Pancreas (tissue), 10 donors: ENCODE results near the gene USP10. TPM values are rescaled to one million over a fixed set of nuclear protein-coding genes. Genes with fewer than 3 reads are reported as not detected.

Experiments used
- ATAC-seq, 4 donors: fragments of 200-7000 bp; cut with Tn5 transposase; one replicate each; pipeline versions ENCODE4 v1.8.0 to v1.9.1; 2020; ENCODE audit warnings: mild to moderate bottlenecking in 4 of 4, moderate library complexity in 4 of 4
- DNase-seq, 6 donors: peaks; one replicate each; pipeline ENCODE4 v3.0.0-alpha.2; 2020
- FAIRE-seq: peaks from 2 replicates; lab custom pipeline; 2012; peaks lifted over from hg19 to GRCh38; lab: Jason Lieb, UNC
- H3K27ac ChIP-seq, 4 donors: fragments of 200-600 bp; sonication (generic); 1 replicate in 3 of 4; 2 replicates in 1 of 4; pipeline versions ENCODE4 v1.5.0 to v1.8.0; 2020
- H3K27me3 ChIP-seq, 4 donors: fragments of 200-600 bp; one replicate each; pipeline ENCODE4 v1.8.0; 2021
- H3K36me3 ChIP-seq, 3 donors: fragments of 200-600 bp; sonication (generic) in 1 of 3; one replicate each; pipeline versions ENCODE4 v1.5.0 to v1.8.0; 2020 to 2021
- H3K4me1 ChIP-seq, 3 donors: fragments of 200-600 bp; one replicate each; pipeline ENCODE4 v1.8.0; 2021
- H3K4me3 ChIP-seq, 4 donors: fragments of 200-600 bp; sonication (generic) in 2 of 4; one replicate each; pipeline versions ENCODE4 v1.5.0 to v1.8.0; 2020 to 2021
- H3K9me3 ChIP-seq, 4 donors: fragments of 200-600 bp; one replicate each; pipeline ENCODE4 v1.8.0; 2021
- CTCF ChIP-seq, 4 donors: fragments of 200-600 bp; sonication (generic) in 3 of 4; IDR thresholded peaks; one replicate each; pipeline versions ENCODE4 v1.5.0 to v1.8.0; 2021; ENCODE audit warnings: antibody characterized with exemption in 4 of 4
- WGBS, 2 donors: extraction: QIAGEN DNeasy Blood & Tissue Kit; methylation state at CpG; one replicate each; pipeline ENCODE4 v1.1.7; 2013; 5-methylcytosine and 5-hydroxymethylcytosine counted together
- intact Hi-C, 3 donors: fragments of 100-400 bp; cut with DNase I; formaldehyde crosslinking; loops; one replicate each; pipeline versions ENCODE4 v1.11.1 to v1.14.2; 2022
- polyA plus RNA-seq, 2 donors: library from polyadenylated mRNA; stranded (reverse); fragments of 200-250 nt; gene quantifications; one replicate each; pipeline ENCODE4 v1.2.3, GENCODE V29; 2013
- total RNA-seq, 6 donors: library from RNA; stranded (reverse); fragmentation: NEBNext Ultra II Directional in 4 of 6; extraction: Animal tissue kit (Norgen Biotek cat#: 25700) in 4 of 6; gene quantifications; one replicate each; pipeline versions ENCODE4 v1.2.1 to v1.2.4, GENCODE V29; 2021 to 2023
- donor health status: healthy with polysubstance abuse.
- donor health status: DM: no; HTN: no; CAD: no; lungs with moderate emphysema.
- donor health status: DM: no; HTN: no; CAD: no.
- donor health status: control.
- donor health status: control.
- donor health status: Bipolar disorder and iron deficiency.
- donor health status: DM: yes; HTN: yes; CAD: no.
- donor health status: DM: no; HTN: no; CAD: no.
- donor health status: DM: no; HTN: no; CAD: no.
- donor health status: DM: yes; HTN: yes; CAD: no.

USP10 gene
- total and polyA plus RNA-seq, 8 donors, result 11.4 to 40.6 (median 26.9) TPM

- Histone ChIP-seq H3K27ac (no peak overlapping the region), H3K4me3 (no peak overlapping the region), H3K4me1 (no peaks in the 10 kb centered on the region), H3K9me3 (no peaks in the 10 kb centered on the region), H3K27me3 (no peaks in the 10 kb centered on the region), H3K36me3 (peaks cover 0 to 62% (median 3%) of the 10 kb centered on the region in 3 donors)
- intact Hi-C loops, result no loop called here
- WGBS, 2 donors, result 91 to 94% methylated on average over 10 of the region's 10 CpGs
- no peak for TF ChIP-seq CTCF (IDR thresholded peaks at IDR 0.05)
- DNase-seq, result no peak
- no peak for FAIRE-seq
- no peak for ATAC-seq
Measured at GRCh38 chr16:84773312-84773711, 73.5 kb downstream of the USP10 start.

- ATAC-seq, result peak in 1 of 4 donors; percentile 52
- H3K27me3 ChIP-seq, result no peaks in the 10 kb centered on the region
- H3K27ac ChIP-seq, result no peak overlapping the region
- no peak for DNase-seq
- peaks cover 0 to 65% (median 3%) of the 10 kb centered on the region in 3 donors for H3K36me3 ChIP-seq
- intact Hi-C loops, result no loop called here
- H3K4me3 ChIP-seq, result no peak overlapping the region
- TF ChIP-seq CTCF (IDR thresholded peaks at IDR 0.05), result no peak
- no peaks in the 10 kb centered on the region for H3K9me3 ChIP-seq
- H3K4me1 ChIP-seq, result no peaks in the 10 kb centered on the region
- 81 to 87% methylated on average over 4 of the region's 4 CpGs for WGBS, 2 donors
- no peak for FAIRE-seq
Measured at GRCh38 chr16:84774810-84775209, 75.0 kb downstream of the USP10 start.

- Histone ChIP-seq H3K36me3 (peaks cover 0 to 65% (median 3%) of the 10 kb centered on the region in 3 donors), H3K4me3 (no peak overlapping the region), H3K27ac (no peak overlapping the region), H3K9me3 (no peaks in the 10 kb centered on the region), H3K4me1 (no peaks in the 10 kb centered on the region), H3K27me3 (no peaks in the 10 kb centered on the region)
- TF ChIP-seq CTCF (IDR thresholded peaks at IDR 0.05), result no peak
- WGBS, 2 donors, result 84 to 89% methylated on average over 14 of the region's 14 CpGs
- FAIRE-seq (no peak), ATAC-seq (no peak), DNase-seq (no peak)
- intact Hi-C loops, result no loop called here
Measured at GRCh38 chr16:84775262-84775810, 75.5 kb downstream of the USP10 start.

GRCh38 chr16:84777435-84777834 lies 77.6 kb downstream of the USP10 start:
- H3K27me3 ChIP-seq, result no peaks in the 10 kb centered on the region
- DNase-seq (no peak), ATAC-seq (no peak), FAIRE-seq (no peak)
- no peak for TF ChIP-seq CTCF (IDR thresholded peaks at IDR 0.05)
- no peak overlapping the region for H3K27ac ChIP-seq
- intact Hi-C loops, result no loop called here
- peaks cover 0 to 62% (median 3%) of the 10 kb centered on the region in 3 donors for H3K36me3 ChIP-seq
- H3K4me3 ChIP-seq, result no peak overlapping the region
- 96 to 97% methylated on average over 5 of the region's 5 CpGs for WGBS, 2 donors
- no peaks in the 10 kb centered on the region for H3K4me1 ChIP-seq
- H3K9me3 ChIP-seq, result no peaks in the 10 kb centered on the region

GRCh38 chr16:84778720-84779119 lies 78.9 kb downstream of the USP10 start:
- no peak for TF ChIP-seq CTCF (IDR thresholded peaks at IDR 0.05)
- no peak for FAIRE-seq
- no peaks in the 10 kb centered on the region for H3K4me1 ChIP-seq
- no peaks in the 10 kb centered on the region for H3K27me3 ChIP-seq
- no peak overlapping the region for H3K27ac ChIP-seq
- H3K4me3 ChIP-seq, result no peak overlapping the region
- intact Hi-C loops, result no loop called here
- H3K9me3 ChIP-seq, result no peaks in the 10 kb centered on the region
- DNase-seq, result no peak
- ATAC-seq, result no peak
- WGBS, 2 donors, result 96% methylated on average over 18 of the region's 18 CpGs
- peaks cover 0 to 50% (median 0%) of the 10 kb centered on the region in 3 donors for H3K36me3 ChIP-seq
